ENCODE data around the gene TECPR1. TPM values are rescaled to one million over a fixed set of nuclear protein-coding genes. Genes with fewer than 3 reads are reported as not detected.

TECPR1 gene
- total RNA-seq, 1 donor from 2014 or later, result 174 TPM

GRCh38 chr7:98224701-98225181 lies 27.3 kb downstream of the TECPR1 start:
- Mint-ChIP-seq H3K9me3 (ENCODE audit: unreplicated experiment) (peaks cover 1% of the 10 kb centered on the region), H3K4me1 (ENCODE audit: low read depth, unreplicated experiment) (no peaks in the 10 kb centered on the region), H3K27ac (ENCODE audit: unreplicated experiment) (no peak overlapping the region), H3K36me3 (ENCODE audit: unreplicated experiment) (no peaks in the 10 kb centered on the region), H3K27me3 (ENCODE audit: unreplicated experiment) (peaks cover 4% of the 10 kb centered on the region), H3K4me3 (ENCODE audit: unreplicated experiment) (no peak overlapping the region)
- TF ChIP-seq CTCF (IDR thresholded peaks at IDR 0.05; ENCODE audit: partially characterized antibody, unreplicated experiment), result no peak
- no peak for DNase-seq

- no peak for DNase-seq
- H3K27me3 Mint-ChIP-seq (ENCODE audit: unreplicated experiment), result peaks cover 4% of the 10 kb centered on the region
- no peak overlapping the region for H3K4me3 Mint-ChIP-seq (ENCODE audit: unreplicated experiment)
- H3K27ac Mint-ChIP-seq (ENCODE audit: unreplicated experiment), result no peak overlapping the region
- peaks cover 5% of the 10 kb centered on the region for H3K9me3 Mint-ChIP-seq (ENCODE audit: unreplicated experiment)
- TF ChIP-seq CTCF (IDR thresholded peaks at IDR 0.05; ENCODE audit: partially characterized antibody, unreplicated experiment), result no peak
- H3K4me1 Mint-ChIP-seq (ENCODE audit: low read depth, unreplicated experiment), result no peaks in the 10 kb centered on the region
- H3K36me3 Mint-ChIP-seq (ENCODE audit: unreplicated experiment), result no peaks in the 10 kb centered on the region
Observed at GRCh38 chr7:98223898-98224700, 27.9 kb downstream of the TECPR1 start.

- Mint-ChIP-seq H3K27me3 (ENCODE audit: unreplicated experiment) (peaks cover 5% of the 10 kb centered on the region), H3K4me1 (ENCODE audit: low read depth, unreplicated experiment) (peaks cover 1% of the 10 kb centered on the region), H3K4me3 (ENCODE audit: unreplicated experiment) (no peak overlapping the region), H3K27ac (ENCODE audit: unreplicated experiment) (no peak overlapping the region), H3K9me3 (ENCODE audit: unreplicated experiment) (peaks cover 8% of the 10 kb centered on the region), H3K36me3 (ENCODE audit: unreplicated experiment) (no peaks in the 10 kb centered on the region)
- no peak for TF ChIP-seq CTCF (IDR thresholded peaks at IDR 0.05; ENCODE audit: partially characterized antibody, unreplicated experiment)
- no peak for DNase-seq
Observed at GRCh38 chr7:98223351-98223897, 28.6 kb downstream of the TECPR1 start.

- no peak for DNase-seq
- H3K9me3 Mint-ChIP-seq (ENCODE audit: unreplicated experiment), result peaks cover 8% of the 10 kb centered on the region
- TF ChIP-seq CTCF (IDR thresholded peaks at IDR 0.05; ENCODE audit: partially characterized antibody, unreplicated experiment), result no peak
- H3K27me3 Mint-ChIP-seq (ENCODE audit: unreplicated experiment), result peaks cover 8% of the 10 kb centered on the region
- peaks cover 5% of the 10 kb centered on the region for H3K4me1 Mint-ChIP-seq (ENCODE audit: low read depth, unreplicated experiment)
- H3K36me3 Mint-ChIP-seq (ENCODE audit: unreplicated experiment), result no peaks in the 10 kb centered on the region
- H3K4me3 Mint-ChIP-seq (ENCODE audit: unreplicated experiment), result no peak overlapping the region
- no peak overlapping the region for H3K27ac Mint-ChIP-seq (ENCODE audit: unreplicated experiment)
Observed at GRCh38 chr7:98222533-98223195, 29.4 kb downstream of the TECPR1 start.

All from glutamatergic neuron (in vitro differentiated cells).